CD4-positive, alpha-beta T cell treated with Interleukin-12 subunit alpha and Interleukin-12 subunit beta, for 1 hour (primary cell): ENCODE measurements around the gene TMEM208.

Source experiments
- DNase-seq: peaks from one replicate; pipeline ENCODE4 v3.0.0-alpha.2; 2020

Gene TMEM208

DNA sequence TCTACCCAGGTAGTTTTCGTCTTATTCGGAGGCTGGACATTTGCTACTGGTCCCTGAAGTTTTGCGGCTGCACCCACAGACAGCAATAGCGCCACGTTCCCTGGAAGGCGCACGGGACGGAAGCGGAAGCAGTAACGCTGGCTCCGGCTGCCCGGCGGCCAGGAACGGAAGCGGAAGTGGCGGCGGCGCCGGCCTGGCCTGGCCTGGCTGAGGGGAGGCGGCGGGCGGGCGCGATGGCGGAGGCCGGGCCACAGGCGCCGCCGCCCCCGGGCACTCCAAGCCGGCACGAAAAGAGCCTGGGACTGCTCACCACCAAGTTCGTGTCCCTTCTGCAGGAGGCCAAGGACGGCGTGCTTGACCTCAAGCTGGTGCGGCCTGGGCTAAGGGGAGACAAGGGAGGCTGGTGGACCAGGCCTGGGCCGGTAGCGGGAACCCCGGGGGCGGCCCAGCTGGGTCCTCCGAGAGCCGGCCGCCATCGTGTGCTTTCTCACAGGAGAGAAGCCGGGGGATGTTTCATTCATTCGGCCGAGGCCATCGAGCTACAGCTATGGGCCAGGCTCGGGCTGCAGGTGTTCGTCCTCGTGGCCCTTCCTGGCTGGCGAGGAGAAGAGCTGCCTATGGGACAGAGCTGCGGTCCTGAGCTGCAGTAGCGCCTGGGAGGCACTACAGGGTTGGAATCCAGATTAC, 34.8 kb upstream of the TMEM208 start, which contains the start of gene E2F4:
Gene E2F4 (plus strand): TSS at position 161 of the 687 bp plus-strand sequence. CDS start 73 bp downstream, at position 234.
- DNase-seq = peak; percentile 89

DNA sequence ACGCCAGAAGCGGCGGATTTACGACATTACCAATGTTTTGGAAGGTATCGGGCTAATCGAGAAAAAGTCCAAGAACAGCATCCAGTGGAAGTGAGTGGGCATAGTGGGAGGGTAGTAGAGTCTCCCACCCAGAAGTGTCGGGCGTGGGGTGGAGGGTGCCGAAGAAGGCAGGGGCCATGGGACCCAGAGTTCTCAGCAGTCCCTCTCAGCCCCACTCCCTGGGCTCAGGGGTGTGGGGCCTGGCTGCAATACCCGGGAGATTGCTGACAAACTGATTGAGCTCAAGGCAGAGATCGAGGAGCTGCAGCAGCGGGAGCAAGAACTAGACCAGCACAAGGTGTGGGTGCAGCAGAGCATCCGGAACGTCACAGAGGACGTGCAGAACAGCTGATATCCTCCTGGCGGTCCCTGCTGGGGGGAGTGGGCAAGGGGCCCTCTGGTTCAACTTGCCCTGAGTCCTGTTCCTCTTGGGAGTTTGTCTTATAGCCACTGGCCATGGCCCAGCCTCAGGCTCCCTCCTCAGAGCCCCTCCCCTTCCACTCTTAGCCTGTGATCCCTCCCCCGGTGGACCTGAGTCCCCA, 34.1 kb upstream of the TMEM208 start:
- peak; percentile 14 for DNase-seq

DNA sequence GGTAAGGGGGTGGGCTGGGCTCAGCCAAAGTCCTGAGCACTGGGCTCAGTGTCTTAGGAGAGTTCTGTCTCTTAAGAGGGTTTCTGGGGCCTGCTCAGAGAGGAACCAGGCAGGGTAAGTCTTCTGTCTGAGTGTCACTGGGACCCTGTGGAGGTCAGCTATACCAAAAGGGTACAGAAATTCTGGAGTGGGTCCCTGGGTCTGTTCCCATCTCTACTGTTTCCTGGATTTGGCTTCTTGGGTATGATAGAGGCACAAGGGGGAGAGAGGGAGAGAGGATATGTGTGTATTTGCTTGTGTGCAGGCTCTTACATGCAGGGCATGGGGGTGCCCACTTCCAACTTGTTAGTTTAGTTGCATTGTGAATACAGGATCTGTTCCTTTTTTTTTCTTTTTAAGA, 33.4 kb upstream of the TMEM208 start:
- no peak for DNase-seq

DNA sequence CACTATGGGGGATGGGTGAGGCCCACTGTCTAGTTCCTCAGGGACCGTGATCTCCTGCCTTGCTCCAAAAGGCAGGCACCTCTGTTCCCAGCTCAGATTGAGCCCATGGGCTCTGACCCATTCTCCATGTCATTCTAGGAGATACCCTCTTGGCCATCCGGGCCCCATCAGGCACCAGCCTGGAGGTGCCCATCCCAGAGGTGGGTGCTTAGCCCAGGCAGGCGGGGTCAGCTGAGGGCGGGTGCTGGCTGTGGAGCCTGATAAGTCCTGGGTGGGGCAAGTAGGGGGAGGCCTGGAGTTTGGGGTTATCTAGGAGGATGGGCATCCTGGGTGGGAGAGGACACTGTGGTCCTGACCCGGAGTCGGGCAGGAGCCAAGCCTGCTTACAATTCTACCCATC, 32.7 kb upstream of the TMEM208 start:
- DNase-seq = no peak

DNA sequence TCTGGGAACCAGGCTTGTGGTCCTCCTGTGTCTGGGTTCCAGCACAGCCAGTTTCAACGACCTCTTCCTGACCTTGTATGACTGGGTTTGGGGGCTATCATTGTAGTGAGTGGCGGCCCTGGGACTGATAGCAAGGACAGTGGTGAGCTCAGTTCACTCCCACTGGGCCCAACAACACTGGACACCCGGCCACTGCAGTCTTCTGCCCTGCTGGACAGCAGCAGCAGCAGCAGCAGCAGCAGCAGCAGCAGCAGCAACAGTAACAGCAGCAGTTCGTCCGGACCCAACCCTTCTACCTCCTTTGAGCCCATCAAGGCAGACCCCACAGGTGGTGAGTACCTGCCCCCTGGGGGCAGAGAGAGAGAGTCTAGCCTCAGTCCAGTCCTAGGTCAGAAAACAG, 31.3 kb upstream of the TMEM208 start:
- DNase-seq = no peak

DNA sequence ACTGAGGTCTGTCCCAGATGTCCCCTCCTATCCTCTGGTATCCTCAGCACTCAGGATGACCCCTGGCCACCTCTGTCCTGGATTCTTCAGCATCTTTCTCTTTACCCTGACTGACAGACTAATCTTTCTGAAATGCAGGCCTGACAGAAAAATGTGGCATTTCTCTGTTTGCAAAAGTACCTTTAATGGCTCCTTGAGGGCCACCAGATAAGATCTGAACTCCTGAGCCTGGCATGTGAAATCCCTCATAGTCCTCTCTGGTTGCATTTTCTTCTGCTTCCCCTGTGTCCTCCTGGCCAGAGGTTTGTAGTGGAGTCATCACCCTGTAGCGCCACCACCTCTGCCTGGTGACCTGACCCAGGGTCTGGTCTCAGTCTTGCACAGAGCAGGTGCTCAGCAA, 30.0 kb upstream of the TMEM208 start:
- DNase-seq = no peak

DNA sequence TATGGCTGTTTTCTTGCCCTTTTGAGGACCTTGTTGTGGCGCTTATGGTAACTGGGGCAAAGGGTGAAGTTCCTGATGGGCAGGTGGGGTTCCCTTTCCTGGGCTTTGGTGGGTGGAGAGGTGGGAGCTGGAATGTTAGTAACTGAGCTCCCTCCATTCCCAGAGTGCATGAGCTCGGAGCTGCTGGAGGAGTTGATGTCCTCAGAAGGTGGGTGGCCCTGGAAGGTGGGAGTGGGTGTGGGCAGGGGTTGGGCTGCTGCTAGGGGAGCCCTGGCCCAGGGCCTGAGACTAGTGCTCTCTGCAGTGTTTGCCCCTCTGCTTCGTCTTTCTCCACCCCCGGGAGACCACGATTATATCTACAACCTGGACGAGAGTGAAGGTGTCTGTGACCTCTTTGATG, 29.2 kb upstream of the TMEM208 start:
- no peak for DNase-seq

DNA sequence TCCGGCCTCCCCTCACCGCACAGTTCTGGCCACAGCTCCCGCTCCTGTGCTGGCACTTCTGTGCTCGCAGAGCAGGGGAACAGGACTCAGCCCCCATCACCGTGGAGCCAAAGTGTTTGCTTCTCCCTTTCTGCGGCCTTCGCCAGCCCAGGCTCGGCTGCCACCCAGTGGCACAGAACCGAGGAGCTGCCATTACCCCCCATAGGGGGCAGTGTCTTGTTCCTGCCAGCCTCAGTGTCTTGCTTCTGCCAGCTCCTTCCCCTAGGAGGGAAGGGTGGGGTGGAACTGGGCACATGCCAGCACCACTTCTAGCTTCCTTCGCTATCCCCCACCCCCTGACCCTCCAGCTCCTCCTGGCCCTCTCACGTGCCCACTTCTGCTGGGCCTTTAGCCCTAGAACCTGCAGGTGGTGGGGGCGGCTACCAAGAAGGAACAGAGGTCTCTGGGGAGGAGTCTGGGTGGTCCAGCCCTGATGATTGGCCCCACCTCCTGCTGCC, 28.6 kb upstream of the TMEM208 start:
- peak; percentile 32 for DNase-seq

DNA sequence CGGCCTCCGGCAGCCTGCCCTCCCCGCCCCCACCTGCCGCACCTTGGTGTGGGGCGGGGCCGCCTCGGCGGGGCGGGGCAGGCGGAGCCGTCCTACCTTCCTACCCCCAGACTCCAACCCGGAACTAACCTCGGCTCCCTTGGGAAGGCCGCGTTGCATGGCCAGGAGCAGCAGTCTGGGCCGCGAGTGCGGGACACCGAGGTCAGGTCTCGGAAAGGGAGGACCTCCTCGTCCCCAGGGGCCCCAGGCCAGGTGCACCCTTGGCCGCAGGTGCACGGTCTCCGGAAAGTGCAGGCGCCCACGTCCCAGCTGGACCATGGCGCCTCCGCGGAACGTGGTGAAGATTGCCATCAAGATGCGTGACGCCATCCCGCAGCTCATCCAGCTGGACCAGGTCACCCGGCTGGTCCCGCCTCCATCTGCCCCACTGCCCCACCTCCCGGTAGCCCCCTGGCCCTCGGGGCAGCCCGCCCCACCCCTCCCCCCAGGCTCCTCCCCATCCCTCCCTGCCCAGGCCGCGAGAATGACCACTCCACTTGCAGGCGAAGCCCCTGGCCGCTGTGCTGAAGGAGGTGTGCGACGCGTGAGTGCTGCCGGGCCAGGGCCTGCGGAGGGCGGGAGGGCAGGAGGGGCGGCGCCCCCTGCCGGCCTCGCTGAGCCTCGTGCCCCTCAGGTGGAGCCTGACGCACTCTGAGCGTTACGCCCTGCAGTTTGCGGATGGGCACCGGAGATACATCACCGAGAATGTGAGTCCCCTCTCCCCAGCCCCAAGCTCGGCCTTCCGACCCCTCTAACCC, 27.7 kb upstream of the TMEM208 start, which contains the start of gene ELMO3:
Gene ELMO3 (plus strand): TSS at position 121 of the 797 bp plus-strand sequence. CDS start 196 bp downstream, at position 317.
- DNase-seq = no peak

DNA sequence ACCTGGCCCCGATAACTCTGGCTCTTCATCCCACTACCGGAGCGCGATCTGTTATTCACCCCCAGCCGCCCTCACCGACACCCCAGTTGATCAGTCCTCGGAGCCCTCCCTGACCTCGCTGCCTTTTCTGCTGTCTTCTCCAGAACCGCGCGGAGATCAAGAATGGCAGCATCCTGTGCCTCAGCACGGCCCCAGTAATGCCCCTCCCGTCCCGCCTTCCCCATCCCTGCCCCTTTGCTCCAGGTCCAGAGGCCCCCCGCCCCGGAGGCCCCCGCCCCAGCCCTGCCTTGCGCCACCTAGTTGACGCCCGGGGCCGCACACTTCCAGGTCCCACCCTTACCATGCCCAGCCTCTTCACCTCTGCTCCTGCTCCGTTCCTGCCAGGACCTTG, 27.1 kb upstream of the TMEM208 start:
- no peak for DNase-seq

DNA sequence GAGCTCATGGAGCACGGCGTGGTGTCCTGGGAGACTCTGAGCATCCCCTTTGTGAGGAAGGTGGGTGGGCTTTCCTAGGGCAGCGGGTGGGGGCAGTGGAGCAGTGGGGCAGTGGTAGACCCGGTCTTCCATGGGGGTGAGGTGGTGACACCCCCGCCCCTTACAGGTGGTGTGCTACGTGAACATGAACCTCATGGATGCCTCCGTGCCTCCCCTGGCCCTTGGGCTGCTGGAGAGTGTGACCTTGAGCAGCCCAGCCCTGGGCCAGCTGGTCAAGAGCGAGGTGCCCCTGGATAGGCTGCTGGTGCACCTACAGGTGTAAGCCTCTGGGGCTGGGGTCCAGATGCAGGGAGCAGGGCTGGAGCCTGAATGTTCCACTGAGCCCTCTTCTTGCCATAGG, 26.4 kb upstream of the TMEM208 start:
- DNase-seq = no peak

DNA sequence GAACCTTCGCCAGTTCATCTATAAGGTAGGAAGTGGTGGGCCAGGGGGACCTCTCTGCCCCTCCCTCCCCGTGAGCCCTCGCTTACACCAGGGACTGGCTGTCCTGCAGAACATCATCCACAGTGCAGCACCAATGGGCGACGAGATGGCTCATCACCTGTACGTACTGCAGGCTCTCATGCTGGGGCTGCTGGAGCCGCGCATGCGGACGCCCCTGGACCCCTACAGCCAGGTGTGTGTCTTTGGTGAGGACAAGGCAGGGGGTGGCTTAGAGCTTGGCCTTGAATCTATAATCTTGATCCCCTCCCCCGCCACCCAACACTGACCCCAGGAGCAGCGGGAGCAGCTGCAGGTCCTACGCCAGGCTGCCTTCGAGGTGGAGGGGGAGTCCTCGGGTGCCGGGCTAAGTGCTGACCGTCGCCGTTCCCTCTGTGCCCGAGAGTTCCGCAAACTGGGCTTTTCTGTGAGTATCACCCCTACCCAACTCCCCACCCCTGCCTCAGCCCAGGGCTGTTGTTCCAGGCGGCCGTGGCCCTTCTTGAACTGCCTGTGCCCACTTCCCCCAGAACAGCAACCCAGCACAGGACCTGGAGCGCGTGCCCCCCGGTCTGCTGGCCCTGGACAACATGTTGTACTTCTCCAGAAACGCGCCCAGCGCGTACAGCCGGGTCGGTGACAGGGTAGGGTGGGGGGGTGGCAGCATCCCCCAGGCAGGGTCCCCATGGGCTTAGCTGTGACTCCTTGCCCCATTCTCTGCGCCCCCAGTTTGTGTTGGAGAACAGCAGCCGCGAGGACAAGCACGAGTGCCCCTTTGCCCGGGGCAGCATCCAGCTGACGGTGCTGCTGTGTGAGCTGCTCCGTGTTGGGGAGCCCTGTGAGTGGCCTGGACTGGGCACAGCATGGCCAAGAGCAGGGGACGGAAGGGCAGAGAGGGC, 25.3 kb upstream of the TMEM208 start:
- DNase-seq = no peak

DNA sequence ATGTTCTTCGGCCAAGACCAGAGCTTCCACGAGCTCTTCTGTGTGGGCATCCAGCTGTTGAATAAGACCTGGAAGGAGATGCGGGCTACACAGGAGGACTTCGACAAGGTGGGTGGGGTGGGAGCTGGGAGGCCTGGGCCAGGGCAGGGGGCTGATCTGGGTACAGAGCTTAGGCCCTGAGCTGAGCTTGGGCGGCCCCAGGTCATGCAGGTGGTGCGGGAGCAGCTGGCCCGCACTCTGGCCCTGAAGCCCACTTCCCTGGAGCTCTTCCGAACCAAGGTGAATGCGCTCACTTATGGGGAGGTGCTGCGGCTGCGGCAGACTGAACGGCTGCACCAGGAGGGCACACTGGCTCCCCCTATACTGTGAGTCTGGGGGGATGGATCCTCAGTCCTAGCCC, 24.5 kb upstream of the TMEM208 start:
- no peak for DNase-seq

DNA sequence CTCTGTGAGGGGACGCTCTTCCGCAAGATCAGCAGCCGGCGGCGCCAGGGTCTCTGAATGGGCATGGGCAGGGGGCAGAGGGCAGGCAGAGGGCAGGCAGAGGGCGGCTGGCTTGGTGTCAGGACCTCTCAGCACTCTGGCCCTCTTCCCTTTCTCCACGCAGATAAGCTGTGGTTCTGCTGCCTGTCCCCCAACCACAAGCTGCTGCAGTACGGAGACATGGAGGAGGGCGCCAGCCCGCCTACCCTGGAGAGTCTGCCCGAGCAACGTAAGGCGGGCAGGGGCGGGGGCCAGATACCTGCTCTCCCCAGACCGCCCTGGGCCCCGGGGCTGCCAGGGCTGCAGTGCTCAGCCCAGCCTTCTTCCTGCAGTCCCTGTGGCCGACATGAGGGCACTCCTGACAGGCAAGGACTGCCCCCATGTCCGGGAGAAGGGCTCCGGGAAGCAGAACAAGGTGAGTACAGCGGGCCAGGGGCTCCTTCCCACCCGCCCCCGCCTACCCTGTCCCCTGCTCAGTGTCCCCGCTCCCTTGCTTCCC, 23.9 kb upstream of the TMEM208 start:
- no peak for DNase-seq

DNA sequence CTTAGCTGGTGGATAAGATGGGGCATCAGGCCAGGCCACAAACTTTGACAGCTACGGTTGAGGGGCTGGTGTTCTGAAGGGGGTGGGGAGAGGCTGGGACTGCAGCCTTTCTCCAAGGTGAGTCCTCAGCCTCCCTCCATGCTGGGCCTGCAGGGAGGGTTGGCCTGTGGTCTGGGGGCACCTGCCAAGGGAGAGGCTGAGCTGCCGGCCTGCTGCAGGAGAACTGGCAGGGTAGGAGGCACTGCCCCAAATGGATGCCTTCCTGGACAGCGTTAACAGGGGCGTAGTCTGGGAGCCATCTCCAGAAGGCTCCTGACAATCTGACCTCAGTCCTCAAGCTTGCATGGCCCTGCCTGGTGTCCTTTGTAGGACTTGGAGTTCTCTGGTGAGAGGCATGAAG, 22.9 kb upstream of the TMEM208 start:
- DNase-seq = no peak

DNA sequence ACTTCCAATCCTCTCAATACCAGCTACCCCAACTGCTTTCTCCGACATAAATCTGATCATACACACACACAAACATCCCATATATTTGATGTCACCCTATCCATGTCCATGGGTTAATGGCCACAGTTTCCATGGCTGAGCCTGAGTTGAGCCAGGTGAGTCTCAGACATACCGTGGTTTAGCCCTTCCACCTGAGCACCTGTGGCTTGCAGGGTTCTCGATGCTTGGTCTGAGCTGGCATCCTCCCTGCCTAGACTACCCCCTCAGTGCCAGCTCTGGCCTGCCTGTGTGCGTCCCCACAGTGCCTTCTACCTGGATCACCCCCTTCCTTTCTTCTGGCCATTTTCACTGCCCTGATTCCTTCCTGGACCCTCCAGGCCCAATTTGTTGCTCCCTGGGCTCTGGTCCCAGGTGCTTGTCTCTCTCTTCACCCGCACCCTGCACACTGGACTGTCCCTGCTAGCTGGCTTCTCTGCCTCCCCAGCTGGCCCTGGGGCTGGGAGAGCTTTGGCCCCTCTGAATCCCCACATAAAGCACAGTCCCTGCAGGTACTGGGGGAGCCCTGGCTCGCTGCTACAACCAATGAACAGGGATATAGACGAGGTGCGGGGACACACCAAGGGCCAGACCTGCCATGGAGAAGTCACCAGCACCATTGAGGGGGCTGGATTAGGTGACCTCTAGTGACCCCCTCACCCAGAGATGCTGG, 20.6 kb upstream of the TMEM208 start:
- no peak for DNase-seq

DNA sequence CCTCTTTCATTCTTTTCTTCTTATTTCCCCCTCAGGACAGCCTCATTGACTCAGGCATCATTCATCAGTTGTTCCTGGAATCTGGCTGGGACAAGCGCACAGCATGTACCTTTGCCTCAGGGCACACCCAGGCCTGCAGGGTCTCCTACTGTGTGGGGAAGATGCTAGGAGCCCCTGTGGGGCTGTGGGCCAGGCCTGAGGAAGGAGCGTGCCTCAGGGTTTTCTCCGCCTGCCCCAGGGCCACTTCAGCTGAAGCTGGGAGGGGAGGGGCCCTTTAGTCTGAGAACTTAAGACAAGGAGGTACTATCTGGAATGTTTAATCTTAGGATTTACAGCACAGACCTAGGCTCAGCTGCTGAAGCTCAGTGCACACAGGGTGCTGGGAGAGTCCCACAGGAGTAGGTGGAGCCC, 20.1 kb upstream of the TMEM208 start:
- DNase-seq = no peak

DNA sequence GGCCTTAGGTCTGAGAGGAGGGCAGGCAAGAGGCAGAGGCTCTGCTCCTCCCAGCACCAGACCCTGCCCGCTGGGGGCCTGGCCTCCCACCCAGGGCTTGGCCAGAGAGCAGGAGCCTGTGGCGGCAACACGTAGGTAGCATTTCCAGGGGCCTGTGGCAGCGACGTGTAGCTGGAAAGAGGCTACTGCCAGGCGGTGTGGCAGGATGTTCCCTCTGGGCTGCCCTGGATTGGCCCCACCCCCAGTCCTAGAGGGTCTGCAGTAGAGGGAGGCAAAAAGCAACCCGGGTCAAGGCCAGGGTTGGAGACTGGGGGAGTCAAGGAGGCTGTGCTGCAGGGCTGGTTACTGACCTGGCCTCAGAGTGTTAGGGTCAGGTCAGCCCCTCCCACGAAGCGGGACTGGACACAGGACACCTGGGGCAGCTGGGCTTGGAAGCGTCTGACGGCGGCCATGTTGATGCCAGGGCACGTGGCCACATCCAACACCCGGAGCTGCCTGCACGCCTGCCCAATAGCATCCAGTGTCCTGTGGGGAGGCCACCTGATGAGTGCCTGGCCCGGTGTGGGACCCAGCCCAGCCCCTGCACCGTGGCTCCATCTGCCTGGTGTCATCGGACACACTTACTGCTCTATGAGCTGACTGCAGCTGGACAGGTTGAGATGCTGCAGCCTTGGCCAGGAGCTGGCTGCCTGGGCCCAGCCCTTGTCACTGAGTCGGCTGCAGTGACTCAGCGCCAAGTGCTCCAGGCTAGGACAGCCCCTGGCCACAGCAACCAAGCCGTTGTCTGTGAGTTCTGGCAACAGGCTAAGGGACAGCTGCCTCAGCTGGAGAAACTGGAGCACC, 19.5 kb upstream of the TMEM208 start:
- no peak for DNase-seq

DNA sequence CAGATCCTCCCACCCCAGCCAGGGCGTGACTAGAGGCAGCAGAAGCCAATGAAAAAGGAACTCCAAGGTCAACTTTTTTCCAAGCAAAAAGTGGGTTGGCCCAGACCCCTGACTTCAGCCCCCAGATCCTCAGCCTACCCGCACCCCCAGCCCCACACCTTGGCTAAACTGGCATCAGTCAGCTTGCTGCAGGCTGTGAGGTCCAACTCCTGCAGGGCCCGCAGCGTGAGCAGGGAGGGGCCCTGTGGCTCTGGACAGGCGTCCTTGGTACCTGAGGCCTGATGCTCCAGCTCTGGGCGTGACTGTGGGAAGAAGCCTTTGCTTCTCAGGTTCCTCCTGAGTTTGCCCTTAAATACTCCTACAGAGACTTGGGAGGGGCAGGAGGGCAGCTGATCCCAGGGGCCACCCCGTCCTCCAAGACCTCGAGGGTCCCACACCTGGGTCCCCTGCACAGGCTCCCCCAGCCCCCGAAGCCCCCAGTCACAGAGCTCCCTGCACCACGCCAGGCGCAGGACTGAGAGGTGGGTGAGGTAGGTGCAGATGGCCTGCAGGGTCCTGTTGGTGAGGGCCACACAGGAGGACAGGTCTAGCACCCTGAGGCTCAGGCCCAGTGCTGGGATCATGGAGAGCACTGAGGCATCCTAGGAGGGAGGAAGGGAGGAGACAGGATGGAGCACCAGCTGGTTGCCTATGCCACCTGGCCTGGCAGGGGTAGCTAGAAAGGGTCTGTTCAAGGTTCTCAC, 18.6 kb upstream of the TMEM208 start:
- DNase-seq = no peak

DNA sequence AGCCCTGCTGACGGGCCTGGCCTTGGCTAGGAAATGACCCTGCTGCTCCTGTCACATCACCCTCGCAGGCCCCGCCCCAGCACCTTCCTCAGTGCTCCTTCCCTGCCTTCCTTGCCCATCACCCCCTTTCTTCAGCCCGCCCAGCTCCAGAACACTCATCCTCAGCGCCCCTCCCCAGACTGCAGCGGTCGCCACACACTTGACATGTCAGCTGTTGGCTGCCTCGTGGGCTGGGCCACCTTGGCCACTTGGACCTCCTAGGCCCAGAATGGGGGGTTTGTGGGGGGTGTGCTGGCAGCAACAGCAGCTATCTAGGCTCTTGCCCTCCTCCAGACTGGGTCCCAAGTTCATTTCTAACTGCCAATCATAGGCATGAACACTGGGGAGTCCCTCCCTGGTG, 17.4 kb upstream of the TMEM208 start:
- no peak for DNase-seq
